ENCODE results near the gene NME3. TPM values are rescaled to one million over a fixed set of nuclear protein-coding genes. Genes with fewer than 3 reads are reported as not detected.

The NME3 gene
- total RNA-seq, 1 donor from 2014 or later = 15.6 TPM

GRCh38 chr16:1819611-1820010 is 48.3 kb upstream of the NME3 start:
- no peaks in the 10 kb centered on the region for H3K4me1 ChIP-seq
- peaks cover 6% of the 10 kb centered on the region for H3F3A ChIP-seq (ENCODE audit: low read depth)
- Mint-ChIP-seq H3K4me1 (peaks cover 3% of the 10 kb centered on the region), H3K36me3 (peaks cover 4% of the 10 kb centered on the region), H3K9me3 (no peaks in the 10 kb centered on the region), H3K4me3 (peak overlapping the region; percentile 8), H3K27ac (no peak overlapping the region), H3K27me3 (ENCODE audit: insufficient read depth, low read depth) (no peaks in the 10 kb centered on the region)
- peaks cover 12% of the 10 kb centered on the region for H4K20me1 ChIP-seq (ENCODE audit: low read depth)
- H2AFZ ChIP-seq (replicated peaks) = no peak overlapping the region
- no peak overlapping the region for H3K9ac ChIP-seq
- no peaks in the 10 kb centered on the region for H3K79me2 ChIP-seq (ENCODE audit: low read depth)
- H3K4me2 ChIP-seq = no peak overlapping the region
- no peak for TF ChIP-seq CTCF (IDR thresholded peaks at IDR 0.05)
- no peak for TF ChIP-seq EZH2phosphoT487 (IDR thresholded peaks at IDR 0.05)
- no peak for TF ChIP-seq EZH2 (IDR thresholded peaks at IDR 0.05)
- no peak for DNase-seq (ENCODE audit: low spot score)
- no peak overlapping the region for H3K27ac ChIP-seq
- H3K36me3 ChIP-seq = no peaks in the 10 kb centered on the region
- H3K9me3 ChIP-seq (ENCODE audit: low read depth) = no peaks in the 10 kb centered on the region
- H3K4me3 ChIP-seq = no peak overlapping the region
- H3K27me3 ChIP-seq = no peaks in the 10 kb centered on the region

GRCh38 chr16:1818873-1819525 is 47.7 kb upstream of the NME3 start:
- H3K9me3 ChIP-seq (ENCODE audit: low read depth) = no peaks in the 10 kb centered on the region
- H3K36me3 ChIP-seq = no peaks in the 10 kb centered on the region
- Mint-ChIP-seq H3K4me3 (peak overlapping the region; percentile 8), H3K9me3 (no peaks in the 10 kb centered on the region), H3K4me1 (peaks cover 3% of the 10 kb centered on the region), H3K36me3 (peaks cover 4% of the 10 kb centered on the region), H3K27me3 (ENCODE audit: insufficient read depth, low read depth) (no peaks in the 10 kb centered on the region), H3K27ac (no peak overlapping the region)
- no peak overlapping the region for H3K4me3 ChIP-seq
- no peak for DNase-seq (ENCODE audit: low spot score)
- H3K79me2 ChIP-seq (ENCODE audit: low read depth) = no peaks in the 10 kb centered on the region
- H3K27me3 ChIP-seq = no peaks in the 10 kb centered on the region
- H3K4me1 ChIP-seq = no peaks in the 10 kb centered on the region
- no peak for TF ChIP-seq EZH2phosphoT487 (IDR thresholded peaks at IDR 0.05)
- TF ChIP-seq EZH2 (IDR thresholded peaks at IDR 0.05) = no peak
- no peak for TF ChIP-seq CTCF (IDR thresholded peaks at IDR 0.05)
- no peak overlapping the region for H3K27ac ChIP-seq
- no peak overlapping the region for H2AFZ ChIP-seq (replicated peaks)
- no peak overlapping the region for H3K9ac ChIP-seq
- peaks cover 6% of the 10 kb centered on the region for H4K20me1 ChIP-seq (ENCODE audit: low read depth)
- no peak overlapping the region for H3K4me2 ChIP-seq
- peaks cover 1% of the 10 kb centered on the region for H3F3A ChIP-seq (ENCODE audit: low read depth)

DNA sequence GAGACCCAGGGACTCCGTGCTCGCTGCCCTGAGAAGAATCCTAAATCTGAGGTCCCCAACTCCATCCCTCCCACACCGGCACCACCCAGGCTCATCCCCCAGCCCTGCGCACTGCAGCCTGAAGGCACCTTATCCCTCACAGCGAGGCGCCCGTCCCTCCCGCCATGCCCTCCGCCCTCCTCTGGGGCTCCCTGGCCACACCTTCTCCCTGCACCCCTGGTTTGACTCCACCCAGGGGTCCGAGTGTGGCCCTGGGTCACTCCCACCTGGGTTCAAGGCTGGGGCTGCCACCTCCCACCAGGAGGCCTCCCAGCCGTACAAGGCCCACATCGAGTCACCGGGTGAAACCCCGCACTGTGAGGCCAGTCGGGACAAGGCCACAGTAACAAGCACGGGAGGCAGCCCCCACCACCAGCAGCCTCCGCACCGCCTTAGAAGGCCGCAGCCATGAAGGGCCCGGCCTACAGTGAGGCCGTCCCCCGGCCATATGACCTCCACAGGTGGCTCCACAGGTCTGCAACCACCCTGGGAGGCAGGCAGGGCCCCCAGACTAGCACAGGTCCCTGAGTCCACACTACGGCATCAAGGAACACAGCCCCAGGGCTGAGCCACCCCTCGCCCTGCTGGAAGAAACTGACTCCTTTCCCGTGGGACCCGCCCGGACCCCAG is 47.0 kb upstream of the NME3 start:
- peaks cover 5% of the 10 kb centered on the region for H3F3A ChIP-seq (ENCODE audit: low read depth)
- Mint-ChIP-seq H3K27ac (no peak overlapping the region), H3K9me3 (no peaks in the 10 kb centered on the region), H3K4me1 (no peaks in the 10 kb centered on the region), H3K36me3 (peaks cover 6% of the 10 kb centered on the region), H3K4me3 (no peak overlapping the region), H3K27me3 (ENCODE audit: insufficient read depth, low read depth) (no peaks in the 10 kb centered on the region)
- H3K9ac ChIP-seq = no peak overlapping the region
- no peaks in the 10 kb centered on the region for H3K36me3 ChIP-seq
- no peak overlapping the region for H3K27ac ChIP-seq
- no peak for DNase-seq (ENCODE audit: low spot score)
- no peak overlapping the region for H3K4me3 ChIP-seq
- H3K27me3 ChIP-seq = no peaks in the 10 kb centered on the region
- no peak overlapping the region for H3K4me2 ChIP-seq
- H3K9me3 ChIP-seq (ENCODE audit: low read depth) = no peaks in the 10 kb centered on the region
- H4K20me1 ChIP-seq (ENCODE audit: low read depth) = peaks cover 3% of the 10 kb centered on the region
- no peaks in the 10 kb centered on the region for H3K79me2 ChIP-seq (ENCODE audit: low read depth)
- H2AFZ ChIP-seq (replicated peaks) = no peak overlapping the region
- TF ChIP-seq EZH2phosphoT487 (IDR thresholded peaks at IDR 0.05) (no peak), CTCF (IDR thresholded peaks at IDR 0.05) (no peak), EZH2 (IDR thresholded peaks at IDR 0.05) (no peak)
- H3K4me1 ChIP-seq = no peaks in the 10 kb centered on the region

Measured in neural progenitor cell (in vitro differentiated cells).